GM12878 (cell line): ENCODE results near the gene OCA2. TPM values are rescaled to one million over a fixed set of nuclear protein-coding genes. Genes with fewer than 3 reads are reported as not detected.

Experiments
- ATAC-seq: fragments of 200-7000 bp; cut with Tn5 transposase; 3 replicates; pipeline ENCODE4 v1.9.1; 2020; ENCODE audit warnings: mild to moderate bottlenecking, moderate library complexity
- BruUV-seq: library from RNA; stranded (reverse); fragments of 400-500 nt; replicated peaks from 2 replicates; lab custom pipeline; 2021; lab: Mats Ljungman, UMichigan
- CTCF ChIA-PET: fragments of 300-600 bp; sonication (Branson Sonifier 250); formaldehyde crosslinking; extraction: SDS; loops from one replicate; lab custom pipeline; 2021; ENCODE audit warnings: inconsistent platforms; lab: Yijun Ruan, JAX
- POLR2A ChIA-PET: fragments of 350-600 bp; formaldehyde crosslinking; extraction: SDS; loops from one replicate; lab custom pipeline; 2021; ENCODE audit warnings: inconsistent platforms; lab: Charles Lee
- RAD21 ChIA-PET: fragments of 300-600 bp; sonication (Branson Sonifier 250); formaldehyde crosslinking; loops from one replicate; lab custom pipeline; 2023; ENCODE audit warnings: antibody characterized with exemption; ENCODE audit not compliant: unreplicated experiment; lab: Charles Lee
- SMC1A ChIA-PET: fragments of 300-600 bp; sonication (Branson Sonifier 250); formaldehyde crosslinking; loops from one replicate; lab custom pipeline; 2023; ENCODE audit not compliant: unreplicated experiment, uncharacterized antibody; lab: Charles Lee
- DNase-seq: peaks from one replicate; pipeline ENCODE4 v3.0.0-alpha.2; 2011; ENCODE audit warnings: low read depth, low spot score
- FAIRE-seq: peaks from 3 replicates; lab custom pipeline; 2011; peaks lifted over from hg19 to GRCh38; lab: Jason Lieb, UNC
- H2AFZ ChIP-seq: 2 replicates; pipeline ENCODE4 v1.6.0; 2011; ENCODE audit warnings: low read depth, low read length, control low read depth; ENCODE audit not compliant: control insufficient read depth
- H3K27ac ChIP-seq: 2 replicates; pipeline ENCODE4 v1.5.1; 2011; ENCODE audit warnings: control low read depth; ENCODE audit not compliant: control insufficient read depth, insufficient read depth
- H3K27me3 ChIP-seq, 2 experiments: replicated peaks in 1 of 2; 2 replicates each; pipeline versions ENCODE4 v1.6.0 to v1.6.1; 2011; ENCODE audit warnings: low read length in 1 of 2; ENCODE audit not compliant: control insufficient read depth in 2 of 2, insufficient read depth in 2 of 2
- H3K36me3 ChIP-seq, 2 experiments: 2 replicates each; pipeline ENCODE4 v1.5.1; 2011; ENCODE audit warnings: low read length in 1 of 2; ENCODE audit not compliant: control insufficient read depth in 2 of 2, insufficient read depth in 2 of 2
- H3K4me1 ChIP-seq: 2 replicates; pipeline ENCODE4 v1.6.1; 2011; ENCODE audit warnings: mild to moderate bottlenecking, low read length, moderate library complexity, mixed read lengths; ENCODE audit not compliant: control insufficient read depth, insufficient read depth
- H3K4me2 ChIP-seq: 2 replicates; pipeline ENCODE4 v1.6.0; 2011; ENCODE audit warnings: control low read depth; ENCODE audit not compliant: control insufficient read depth, insufficient read depth
- H3K4me3 ChIP-seq: fragments of 200-600 bp; sonication (generic); 2 replicates; pipeline ENCODE4 v1.5.1; 2016
- H3K79me2 ChIP-seq: 2 replicates; pipeline ENCODE4 v1.6.0; 2011; ENCODE audit warnings: low read length; ENCODE audit not compliant: control insufficient read depth, insufficient read depth
- H3K9ac ChIP-seq: 2 replicates; pipeline ENCODE4 v1.8.0; 2011; ENCODE audit warnings: low read length, control low read depth, mixed read lengths; ENCODE audit not compliant: control insufficient read depth, insufficient read depth
- H3K9me3 ChIP-seq: replicated peaks from 3 replicates; pipeline ENCODE4 v1.5.1; 2011; ENCODE audit warnings: mild to moderate bottlenecking, low read length; ENCODE audit not compliant: control insufficient read depth, insufficient read depth
- H4K20me1 ChIP-seq: 2 replicates; pipeline ENCODE4 v1.6.0; 2011; ENCODE audit not compliant: control insufficient read depth, insufficient read depth
- BCL3 ChIP-seq: IDR thresholded peaks from 2 replicates; pipeline ENCODE4 v1.6.1; 2011; ENCODE audit warnings: borderline replicate concordance, low read depth, mild to moderate bottlenecking, moderate library complexity, low read length; ENCODE audit not compliant: insufficient read depth, poor library complexity, severe bottlenecking
- CTCF ChIP-seq, 3 experiments: IDR thresholded peaks in 2 of 3; conservative IDR thresholded peaks in 1 of 3; 2 replicates each; pipeline ENCODE4 v1.5.1; 2011; ENCODE audit warnings: low read depth in 3 of 3, low read length in 3 of 3, mild to moderate bottlenecking in 3 of 3, control low read depth in 2 of 3, moderate library complexity in 2 of 3, inconsistent platforms in 1 of 3, mixed read lengths in 1 of 3; ENCODE audit not compliant: control insufficient read depth in 2 of 3, insufficient read depth in 1 of 3; ENCODE audit errors: extremely low read depth in 1 of 3
- EGR1 ChIP-seq, 2 experiments: IDR thresholded peaks; 1 replicate in 1 of 2; 2 replicates in 1 of 2; pipeline ENCODE4 v1.6.1; 2011 to 2012; ENCODE audit warnings: low read depth in 2 of 2, low read length in 2 of 2, borderline replicate concordance in 1 of 2, mild to moderate bottlenecking in 1 of 2, moderate library complexity in 1 of 2
- GABPA ChIP-seq: IDR thresholded peaks from 2 replicates; pipeline ENCODE4 v1.6.1; 2014; ENCODE audit warnings: antibody characterized with exemption, low read depth, mild to moderate bottlenecking, inconsistent platforms
- NFXL1 ChIP-seq: fragments of 450-650 bp; IDR thresholded peaks from 2 replicates; pipeline ENCODE4 v1.6.1; 2017; ENCODE audit warnings: antibody characterized with exemption, mild to moderate bottlenecking, borderline replicate concordance
- NFYA ChIP-seq: IDR thresholded peaks from 2 replicates; pipeline ENCODE4 v1.6.1; 2011; ENCODE audit warnings: low read depth, mild to moderate bottlenecking, low read length, improper control_type of control experiment, borderline replicate concordance
- SP1 ChIP-seq: IDR thresholded peaks from one replicate; pipeline ENCODE4 v1.6.1; 2011; ENCODE audit warnings: low read depth, low read length
- TAF1 ChIP-seq: IDR thresholded peaks from 2 replicates; pipeline ENCODE4 v1.6.1; 2011; ENCODE audit warnings: mild to moderate bottlenecking, low read depth, low read length, borderline replicate concordance
- WGBS: methylation state at CpG from one replicate; pipeline ENCODE4 v1.1.6; 2016; ENCODE audit warnings: low lambda C conversion rate; ENCODE audit not compliant: insufficient replicate concordance, insufficient coverage; ENCODE audit errors: missing lambda C conversion rate; 5-methylcytosine and 5-hydroxymethylcytosine counted together
- in situ Hi-C: fragments of 300-500 bp; cut with MboI; formaldehyde crosslinking; loops from 9 replicates; pipeline ENCODE4 v1.14.3; 2018; ENCODE audit warnings: mixed read lengths
- intact Hi-C: fragments of 100-400 bp; cut with micrococcal nuclease; formaldehyde crosslinking; loops from one replicate; pipeline ENCODE4 v1.14.2; 2022; ENCODE audit not compliant: unreplicated experiment
- polyA plus RNA-seq, 11 experiments: library from polyadenylated mRNA; depleted of rRNA in 4 of 11; unstranded in 6 of 11; stranded (reverse) in 5 of 11; fragments of >200 nt; fragmentation: Nextera tagmentation in 4 of 11; fragmentation: Illumina TruSeq in 1 of 11; extraction: Ambion mirVana in 4 of 11; extraction: Trizol in 1 of 11; gene quantifications; 1 replicate in 1 of 11; 2 replicates in 10 of 11; pipeline versions ENCODE4 v1.2.1 to v1.2.3, GENCODE V29; 2011 to 2016; ENCODE audit warnings: inconsistent platforms in 2 of 11, missing spikeins in 2 of 11, low read depth in 1 of 11
- total RNA-seq, 4 experiments: library from RNA; depleted of rRNA in 3 of 4; stranded (reverse); fragments of >200 nt in 3 of 4; fragmentation: Illumina TruSeq in 1 of 4; extraction: Trizol in 1 of 4; gene quantifications; 2 replicates each; pipeline versions ENCODE4 v1.2.1 to v1.2.3, GENCODE V29; 2013 to 2021

OCA2 gene
- total and polyA plus RNA-seq, 10 of the 15 experiments (the other 5 are each of a cell fraction or from before 2014, with no cell fraction given): 0.04 to 1.8 TPM; not detected in 8

GRCh38 chr15:28104326-28104725, 5.2 kb upstream of the OCA2 start:
- ChIA-PET POLR2A (no interaction called here), RAD21 (no interaction called here), CTCF (no interaction called here), SMC1A (no interaction called here)
- Histone ChIP-seq H3K27ac (no peak overlapping the region), H3K4me3 (no peak overlapping the region), H3K79me2 (no peaks in the 10 kb centered on the region), H3K4me2 (no peak overlapping the region), H3K4me1 (no peaks in the 10 kb centered on the region), H3K9me3 (no peaks in the 10 kb centered on the region), H3K9ac (no peak overlapping the region), H3K27me3 (peaks cover 3 to 5% of the 10 kb centered on the region in 2 experiments; a peak in 2 of 4 replicates), H2AFZ (no peak overlapping the region), H3K36me3 (no peaks in the 10 kb centered on the region), H4K20me1 (no peaks in the 10 kb centered on the region)
- in situ Hi-C loops (no loop called here), intact Hi-C loops (no loop called here)
- BruUV-seq: no TSS peak
- 75% methylated on average over 10 of the region's 10 CpGs for WGBS
- FAIRE-seq (no peak), ATAC-seq (no peak), DNase-seq (no peak)
- TF ChIP-seq EGR1 (IDR thresholded peaks at IDR 0.05; ENCODE audit: borderline replicate concordance in 1 of 2, low read depth in 2 of 2, low read length in 2 of 2) (no peak), TAF1 (no peak), SP1 (no peak), GABPA (no peak), BCL3 (no peak), NFXL1 (no peak), NFYA (no peak), CTCF (IDR thresholded peaks at IDR 0.05 in 2 of 3, conservative IDR thresholded peaks at IDR 0.05 in 1 of 3; ENCODE audit: control insufficient read depth in 2 of 3, extremely low read depth in 1 of 3, insufficient read depth in 1 of 3, low read depth in 3 of 3, low read length in 3 of 3) (no peak)
